GM04503 (cell line): Measurements from ENCODE around the gene TRAFD1.
"Not testable (repeated sequence)": the region's sequence is repeated elsewhere in the genome, so short reads cannot be mapped to it uniquely, and the experiment has no call there.

Source experiments
- DNase-seq: peaks from one replicate; pipeline ENCODE4 v3.0.0-alpha.2; 2012; ENCODE audit warnings: low read depth

TRAFD1 gene

GRCh38 chr12:112125250-112125999 lies at the start of gene TRAFD1:
TRAFD1 (plus strand) TSS chr12:112125560; CDS start chr12:112130523, 4,963 bp downstream.
- peak; percentile 81 for DNase-seq

GRCh38 chr12:112087055-112087850 lies 38.1 kb upstream of the TRAFD1 start:
- no peak for DNase-seq

GRCh38 chr12:112087851-112088250 lies 37.5 kb upstream of the TRAFD1 start:
- no peak for DNase-seq

- DNase-seq = no peak
Observed at GRCh38 chr12:112091563-112091962, 33.8 kb upstream of the TRAFD1 start.

GRCh38 chr12:112096070-112096469 lies 29.3 kb upstream of the TRAFD1 start:
- no peak for DNase-seq

- DNase-seq = no peak
Observed at GRCh38 chr12:112096667-112097066, 28.7 kb upstream of the TRAFD1 start.

- no peak for DNase-seq
Observed at GRCh38 chr12:112097641-112098040, 27.7 kb upstream of the TRAFD1 start.

GRCh38 chr12:112100500-112100899 lies 24.9 kb upstream of the TRAFD1 start:
- not testable (repeated sequence) for DNase-seq

- DNase-seq = no peak
Observed at GRCh38 chr12:112102127-112102526, 23.2 kb upstream of the TRAFD1 start.

- DNase-seq = not testable (repeated sequence)
Observed at GRCh38 chr12:112102746-112103145, 22.6 kb upstream of the TRAFD1 start.

GRCh38 chr12:112103758-112104503 lies 21.4 kb upstream of the TRAFD1 start:
- DNase-seq = no peak

- no peak for DNase-seq
Observed at GRCh38 chr12:112105891-112106290, 19.5 kb upstream of the TRAFD1 start.

GRCh38 chr12:112107306-112108201 lies 17.8 kb upstream of the TRAFD1 start:
- no peak for DNase-seq

GRCh38 chr12:112108202-112109079 lies 16.9 kb upstream of the TRAFD1 start, which contains the start of gene NAA25:
NAA25 (minus strand) TSS chr12:112108783; CDS start chr12:112108773, 10 bp downstream.
- no peak for DNase-seq

GRCh38 chr12:112110787-112111662 lies 14.3 kb upstream of the TRAFD1 start:
- not testable (repeated sequence) for DNase-seq

GRCh38 chr12:112111931-112112330 lies 13.4 kb upstream of the TRAFD1 start:
- no peak for DNase-seq

- DNase-seq = no peak
Observed at GRCh38 chr12:112112409-112113133, 12.8 kb upstream of the TRAFD1 start.

GRCh38 chr12:112115259-112116045 lies 9.9 kb upstream of the TRAFD1 start:
- DNase-seq = no peak
